Chondrocyte (in vitro differentiated cells): Measurements from ENCODE around the gene IRF2BP1. TPM values are rescaled to one million over a fixed set of nuclear protein-coding genes. Genes with fewer than 3 reads are reported as not detected.

Source experiments
- DNase-seq: peaks from one replicate; pipeline ENCODE4 v3.0.0; 2021; ENCODE audit warnings: mixed read lengths, low spot score
- H3K27ac Mint-ChIP-seq: one replicate; pipeline ENCODE4 v1.8.0; 2021; ENCODE audit warnings: mild to moderate bottlenecking, moderate library complexity, mixed read lengths; ENCODE audit not compliant: unreplicated experiment
- H3K27me3 Mint-ChIP-seq: 2 replicates; pipeline ENCODE4 v1.8.0; 2021; ENCODE audit warnings: low read depth, mixed read lengths
- H3K36me3 Mint-ChIP-seq: 2 replicates; pipeline ENCODE4 v1.8.0; 2021; ENCODE audit warnings: low read depth, mixed read lengths
- H3K4me1 Mint-ChIP-seq: 2 replicates; pipeline ENCODE4 v1.8.0; 2021; ENCODE audit warnings: low read depth, mild to moderate bottlenecking, mixed read lengths
- H3K4me3 Mint-ChIP-seq: one replicate; pipeline ENCODE4 v1.8.0; 2021; ENCODE audit warnings: mild to moderate bottlenecking, moderate library complexity, mixed read lengths; ENCODE audit not compliant: unreplicated experiment
- H3K9me3 Mint-ChIP-seq: 2 replicates; pipeline ENCODE4 v1.8.0; 2021; ENCODE audit warnings: low read depth, mixed read lengths
- CTCF ChIP-seq: fragments of 200-600 bp; sonication (generic); IDR thresholded peaks from 2 replicates; pipeline ENCODE4 v1.5.0; 2021; ENCODE audit warnings: antibody characterized with exemption, mild to moderate bottlenecking, moderate library complexity
- total RNA-seq: library from RNA; stranded (reverse); gene quantifications from 3 replicates; pipeline ENCODE4 v1.2.1, GENCODE V29; 2021

Gene IRF2BP1
- total RNA-seq, 1 donor from 2014 or later = 30.5 TPM

GRCh38 chr19:45881909-45882528 lies 3.9 kb downstream of the IRF2BP1 start:
- no peaks in the 10 kb centered on the region for H3K27me3 Mint-ChIP-seq
- no peak for TF ChIP-seq CTCF
- H3K36me3 Mint-ChIP-seq = peaks cover 3% of the 10 kb centered on the region
- H3K9me3 Mint-ChIP-seq = no peaks in the 10 kb centered on the region
- H3K4me3 Mint-ChIP-seq = no peak overlapping the region
- H3K4me1 Mint-ChIP-seq = peaks cover 23% of the 10 kb centered on the region
- DNase-seq = no peak
- no peak overlapping the region for H3K27ac Mint-ChIP-seq

- no peaks in the 10 kb centered on the region for H3K9me3 Mint-ChIP-seq
- no peak overlapping the region for H3K27ac Mint-ChIP-seq
- no peak for DNase-seq
- TF ChIP-seq CTCF = no peak
- H3K36me3 Mint-ChIP-seq = peaks cover 3% of the 10 kb centered on the region
- peaks cover 25% of the 10 kb centered on the region for H3K4me1 Mint-ChIP-seq
- no peaks in the 10 kb centered on the region for H3K27me3 Mint-ChIP-seq
- H3K4me3 Mint-ChIP-seq = no peak overlapping the region
Observed at GRCh38 chr19:45881082-45881908, 4.6 kb downstream of the IRF2BP1 start.

- Mint-ChIP-seq H3K27me3 (no peaks in the 10 kb centered on the region), H3K27ac (no peak overlapping the region), H3K36me3 (peaks cover 3% of the 10 kb centered on the region), H3K9me3 (no peaks in the 10 kb centered on the region), H3K4me1 (peaks cover 27% of the 10 kb centered on the region), H3K4me3 (no peak overlapping the region)
- TF ChIP-seq CTCF = no peak
- DNase-seq = no peak
Observed at GRCh38 chr19:45879971-45880370, 6.0 kb downstream of the IRF2BP1 start.

- peaks cover 24% of the 10 kb centered on the region for H3K4me1 Mint-ChIP-seq
- no peaks in the 10 kb centered on the region for H3K9me3 Mint-ChIP-seq
- H3K36me3 Mint-ChIP-seq = peaks cover 3% of the 10 kb centered on the region
- no peak overlapping the region for H3K4me3 Mint-ChIP-seq
- no peak for TF ChIP-seq CTCF
- no peaks in the 10 kb centered on the region for H3K27me3 Mint-ChIP-seq
- no peak overlapping the region for H3K27ac Mint-ChIP-seq
- no peak for DNase-seq
Observed at GRCh38 chr19:45879055-45879454, 6.9 kb downstream of the IRF2BP1 start.

GRCh38 chr19:45878043-45878794 lies 7.7 kb downstream of the IRF2BP1 start:
- H3K4me1 Mint-ChIP-seq = peaks cover 16% of the 10 kb centered on the region
- TF ChIP-seq CTCF = no peak
- H3K9me3 Mint-ChIP-seq = no peaks in the 10 kb centered on the region
- no peak for DNase-seq
- no peak overlapping the region for H3K4me3 Mint-ChIP-seq
- no peak overlapping the region for H3K27ac Mint-ChIP-seq
- peaks cover under 1% of the 10 kb centered on the region for H3K36me3 Mint-ChIP-seq
- H3K27me3 Mint-ChIP-seq = no peaks in the 10 kb centered on the region
